ENCODE measurements around the gene CDK5RAP1. TPM values are rescaled to one million over a fixed set of nuclear protein-coding genes. Genes with fewer than 3 reads are reported as not detected.

CDK5RAP1 gene
- total RNA-seq, 1 donor from 2014 or later = 50.5 TPM

DNA sequence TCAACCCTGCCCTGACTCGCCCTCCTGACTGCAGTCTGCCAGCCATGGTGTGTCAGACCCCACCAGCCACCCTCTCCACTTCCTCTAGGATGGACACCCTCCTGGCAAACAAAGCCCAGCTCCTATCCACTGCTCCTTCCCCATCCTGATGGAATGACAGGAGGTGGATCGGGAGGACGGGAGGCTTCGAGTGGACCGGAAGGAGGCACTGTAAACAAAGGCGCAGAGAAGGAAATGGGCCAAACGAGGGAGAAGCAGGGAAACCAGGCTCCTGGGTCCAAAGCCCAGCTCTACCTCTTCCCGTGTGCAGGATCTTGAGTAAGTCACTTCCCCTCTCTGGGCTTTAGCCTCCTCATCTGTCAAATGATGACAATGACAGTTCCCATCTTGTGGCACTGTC is 78.1 kb downstream of the CDK5RAP1 start:
- ChIA-PET CTCF (no interaction called here), POLR2A (no interaction called here)
- Mint-ChIP-seq H3K9me3 (no peaks in the 10 kb centered on the region), H3K27ac (no peak overlapping the region), H3K4me3 (no peak overlapping the region), H3K27me3 (peaks cover 38% of the 10 kb centered on the region), H3K36me3 (ENCODE audit: low read depth) (no peaks in the 10 kb centered on the region), H3K4me1 (no peaks in the 10 kb centered on the region)
- TF ChIP-seq, protein P1, sequence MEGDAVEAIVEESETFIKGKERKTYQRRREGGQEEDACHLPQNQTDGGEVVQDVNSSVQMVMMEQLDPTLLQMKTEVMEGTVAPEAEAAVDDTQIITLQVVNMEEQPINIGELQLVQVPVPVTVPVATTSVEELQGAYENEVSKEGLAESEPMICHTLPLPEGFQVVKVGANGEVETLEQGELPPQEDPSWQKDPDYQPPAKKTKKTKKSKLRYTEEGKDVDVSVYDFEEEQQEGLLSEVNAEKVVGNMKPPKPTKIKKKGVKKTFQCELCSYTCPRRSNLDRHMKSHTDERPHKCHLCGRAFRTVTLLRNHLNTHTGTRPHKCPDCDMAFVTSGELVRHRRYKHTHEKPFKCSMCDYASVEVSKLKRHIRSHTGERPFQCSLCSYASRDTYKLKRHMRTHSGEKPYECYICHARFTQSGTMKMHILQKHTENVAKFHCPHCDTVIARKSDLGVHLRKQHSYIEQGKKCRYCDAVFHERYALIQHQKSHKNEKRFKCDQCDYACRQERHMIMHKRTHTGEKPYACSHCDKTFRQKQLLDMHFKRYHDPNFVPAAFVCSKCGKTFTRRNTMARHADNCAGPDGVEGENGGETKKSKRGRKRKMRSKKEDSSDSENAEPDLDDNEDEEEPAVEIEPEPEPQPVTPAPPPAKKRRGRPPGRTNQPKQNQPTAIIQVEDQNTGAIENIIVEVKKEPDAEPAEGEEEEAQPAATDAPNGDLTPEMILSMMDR (IDR thresholded peaks at IDR 0.05) = no peak
- ATAC-seq (ENCODE audit: low read depth) (no peak), DNase-seq (no peak)
- intact Hi-C loops (cut with micrococcal nuclease) = no loop called here

DNA sequence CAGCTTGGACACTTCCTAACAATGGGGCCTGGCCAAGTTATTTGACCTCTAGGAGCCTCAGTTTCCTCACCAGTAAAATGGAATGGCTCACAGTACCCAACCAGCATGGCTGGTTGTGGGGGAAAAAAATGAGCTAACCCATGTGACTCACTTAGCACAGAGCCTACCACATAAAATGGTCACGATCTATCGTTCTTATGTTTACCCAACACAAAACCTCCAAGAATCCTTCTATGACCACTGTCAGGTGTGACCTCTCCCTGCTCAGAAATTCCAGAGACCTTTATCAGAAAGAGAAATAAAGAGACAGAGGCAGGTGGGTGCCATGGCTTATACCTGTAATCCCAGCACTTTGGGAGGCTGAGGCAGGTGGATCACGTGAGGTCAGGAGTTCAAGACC is 78.9 kb downstream of the CDK5RAP1 start:
- TF ChIP-seq, protein P1 (IDR thresholded peaks at IDR 0.05) = no peak
- no peaks in the 10 kb centered on the region for H3K36me3 Mint-ChIP-seq (ENCODE audit: low read depth)
- no peak overlapping the region for H3K4me3 Mint-ChIP-seq
- ChIA-PET CTCF (no interaction called here), POLR2A (interaction anchor here (0.6 kb wide), 1 partner anchor 1380 kb away, joined by 3 read pairs; no protein-coding TSS in a partner anchor)
- ATAC-seq (ENCODE audit: low read depth) (no peak), DNase-seq (no peak)
- intact Hi-C loops (cut with micrococcal nuclease) = no loop called here
- no peaks in the 10 kb centered on the region for H3K4me1 Mint-ChIP-seq
- H3K9me3 Mint-ChIP-seq = no peaks in the 10 kb centered on the region
- peaks cover 41% of the 10 kb centered on the region for H3K27me3 Mint-ChIP-seq
- no peak overlapping the region for H3K27ac Mint-ChIP-seq

DNA sequence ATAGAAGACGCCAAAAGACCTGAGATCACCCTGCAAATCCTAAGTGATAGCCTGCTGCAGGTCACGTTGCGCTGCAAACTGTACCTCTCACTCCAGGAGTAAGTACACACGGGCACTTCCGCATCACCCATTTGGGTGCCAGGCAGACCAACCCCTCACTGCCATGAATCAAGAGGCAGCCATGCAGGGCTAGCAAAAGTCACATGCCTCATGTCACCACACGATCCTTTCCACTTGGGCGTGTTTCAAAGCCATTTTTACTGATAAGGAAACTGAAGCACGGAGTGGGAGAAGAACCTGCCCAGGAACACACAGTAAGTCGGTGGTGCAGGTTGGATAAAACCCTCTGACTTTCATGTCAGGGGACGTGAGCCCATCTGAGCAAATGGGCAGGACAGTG is 81.3 kb downstream of the CDK5RAP1 start:
- intact Hi-C loops (cut with micrococcal nuclease) = no loop called here
- Mint-ChIP-seq H3K27ac (no peak overlapping the region), H3K27me3 (peaks cover 36% of the 10 kb centered on the region), H3K36me3 (ENCODE audit: low read depth) (no peaks in the 10 kb centered on the region), H3K4me3 (no peak overlapping the region), H3K4me1 (no peaks in the 10 kb centered on the region), H3K9me3 (no peaks in the 10 kb centered on the region)
- no peak for DNase-seq
- no peak for ATAC-seq (ENCODE audit: low read depth)
- TF ChIP-seq, protein P1 (IDR thresholded peaks at IDR 0.05) = no peak
- ChIA-PET POLR2A (no interaction called here), CTCF (no interaction called here)

DNA sequence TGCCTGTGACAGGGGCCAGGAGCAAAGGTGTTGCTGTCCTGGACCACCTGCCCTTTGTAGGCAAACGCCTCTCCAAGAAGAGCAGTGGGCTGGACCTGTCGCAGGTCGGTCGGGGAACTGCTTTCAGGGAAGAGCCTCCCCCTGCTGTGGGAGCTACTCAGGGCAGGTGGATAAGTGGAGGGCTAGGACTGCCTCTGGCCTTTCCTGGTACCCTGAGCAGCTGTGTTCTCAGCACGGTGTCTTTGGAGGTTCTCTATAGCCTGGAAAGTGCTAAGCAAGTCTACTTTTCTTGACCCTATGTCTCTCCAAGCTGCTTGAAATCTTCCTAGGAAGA is 83.3 kb downstream of the CDK5RAP1 start:
- TF ChIP-seq, protein P1 (IDR thresholded peaks at IDR 0.05) = no peak
- ATAC-seq (ENCODE audit: low read depth) = no peak
- intact Hi-C loops (cut with micrococcal nuclease) = no loop called here
- Mint-ChIP-seq H3K4me1 (no peaks in the 10 kb centered on the region), H3K27me3 (peaks cover 28% of the 10 kb centered on the region), H3K9me3 (no peaks in the 10 kb centered on the region), H3K36me3 (ENCODE audit: low read depth) (no peaks in the 10 kb centered on the region), H3K27ac (no peak overlapping the region), H3K4me3 (no peak overlapping the region)
- ChIA-PET CTCF (no interaction called here), POLR2A (no interaction called here)
- DNase-seq = no peak

DNA sequence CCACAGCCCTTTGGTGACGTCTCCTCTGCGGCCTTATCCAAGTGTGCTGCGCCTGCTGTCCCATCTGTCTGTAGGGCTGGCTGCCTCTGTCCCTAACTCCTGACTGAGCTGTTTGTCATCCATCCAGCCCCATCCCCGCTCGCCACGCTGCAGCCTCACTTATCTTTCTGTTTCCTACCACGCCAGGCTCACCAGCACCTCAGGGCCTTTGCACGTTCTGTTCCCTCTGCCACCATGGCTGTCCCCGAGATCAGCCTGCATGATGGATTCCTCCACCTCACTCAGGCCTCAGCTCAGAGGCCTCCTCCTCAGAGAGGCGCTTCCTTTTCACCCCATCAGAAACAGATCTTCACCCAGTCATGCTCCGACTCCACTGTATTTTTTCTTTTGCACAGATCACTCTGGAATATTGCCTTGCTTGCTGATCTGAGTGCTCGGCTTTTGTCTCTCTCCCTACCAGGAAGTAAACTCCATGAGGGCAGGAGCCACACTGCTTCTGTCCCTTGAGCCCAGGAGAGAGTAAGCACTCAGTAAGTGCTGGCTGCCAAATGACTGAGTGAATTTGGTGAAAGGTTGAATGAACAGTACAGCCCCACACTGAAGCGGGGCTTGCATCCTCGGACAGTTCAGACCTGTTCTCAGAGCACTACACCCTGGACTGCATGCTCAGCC is 83.8 kb downstream of the CDK5RAP1 start:
- no peak overlapping the region for H3K27ac Mint-ChIP-seq
- H3K4me1 Mint-ChIP-seq = no peaks in the 10 kb centered on the region
- ATAC-seq (ENCODE audit: low read depth) (no peak), DNase-seq (no peak)
- H3K9me3 Mint-ChIP-seq = no peaks in the 10 kb centered on the region
- peaks cover 25% of the 10 kb centered on the region for H3K27me3 Mint-ChIP-seq
- intact Hi-C loops (cut with micrococcal nuclease) = no loop called here
- TF ChIP-seq, protein P1 (IDR thresholded peaks at IDR 0.05) = no peak
- no peaks in the 10 kb centered on the region for H3K36me3 Mint-ChIP-seq (ENCODE audit: low read depth)
- POLR2A ChIA-PET = no interaction called here
- CTCF ChIA-PET = no interaction called here
- H3K4me3 Mint-ChIP-seq = no peak overlapping the region

Measured in activated B cell treated with CpG ODN at 0.5 μM for 24 hours (primary cell).